ENCODE data around the gene MRGPRX4.

Gene MRGPRX4

DNA sequence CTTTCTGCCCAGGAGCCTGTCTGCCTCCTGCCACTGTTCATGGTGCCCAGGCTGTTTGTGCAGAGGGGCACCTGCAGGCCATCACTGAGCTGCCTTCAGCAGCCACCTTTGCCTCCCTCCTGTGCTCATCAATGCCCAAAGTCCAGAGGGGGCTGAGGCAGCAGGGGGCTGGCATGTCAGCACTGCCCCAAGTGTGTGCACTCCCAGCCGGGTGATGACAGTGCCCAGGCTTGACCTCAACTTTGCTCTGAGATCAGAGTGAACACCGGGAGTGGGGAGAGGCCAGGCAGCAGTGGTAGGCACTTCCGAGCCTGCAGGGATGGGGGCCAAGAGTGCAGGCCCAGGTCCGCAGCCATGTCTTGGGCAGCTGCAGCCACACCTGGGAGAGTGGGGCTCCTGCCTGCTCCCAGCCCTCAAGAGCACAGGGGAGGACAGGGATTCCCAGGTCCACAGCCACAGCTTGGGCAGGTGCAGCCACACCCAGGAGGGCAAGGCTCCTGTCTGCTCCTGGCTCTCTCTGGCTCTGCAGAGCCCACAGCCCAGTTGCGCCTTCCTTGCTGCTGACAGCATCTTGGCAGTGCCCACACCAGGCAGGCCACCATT, 48.7 kb downstream of the MRGPRX4 start:
- no peak for DNase-seq

DNA sequence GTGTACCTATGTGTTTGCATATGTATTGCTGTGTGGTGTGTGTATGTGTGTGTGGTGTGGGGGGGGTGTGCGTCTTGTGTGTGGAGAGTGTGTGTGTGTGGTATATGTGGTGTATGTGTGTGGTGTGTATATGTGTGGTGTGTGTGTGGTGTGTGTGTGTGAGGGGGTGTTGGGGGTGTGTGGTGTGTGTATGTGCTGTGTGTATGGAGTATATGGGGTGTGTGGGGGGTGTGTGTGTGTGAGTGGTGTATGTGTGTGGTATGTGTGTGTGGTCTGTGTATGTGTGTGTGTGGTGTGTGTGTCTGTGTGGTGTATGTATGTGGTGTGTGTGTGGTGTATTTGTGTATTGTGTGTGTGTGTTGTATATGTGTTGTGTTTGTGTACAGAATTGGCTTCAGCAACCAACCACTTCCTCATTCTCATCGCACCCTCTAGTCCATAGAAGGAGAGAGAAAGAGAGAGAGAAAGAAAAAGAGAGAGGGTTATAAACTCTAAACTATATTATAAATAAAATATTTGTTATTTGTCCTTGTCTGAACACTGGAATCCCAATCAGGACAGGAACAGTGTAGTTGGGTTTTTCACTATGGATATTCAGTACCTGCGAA, 50.3 kb downstream of the MRGPRX4 start:
- no peak for DNase-seq

Measured in NCI-H1436 (cell line).